IMR-90 (cell line): ENCODE measurements around the gene SLC2A6. TPM values are rescaled to one million over a fixed set of nuclear protein-coding genes. Genes with fewer than 3 reads are reported as not detected.

ENCODE experiments used
- BHLHE40 ChIP-seq: fragments of 150-350 bp; IDR thresholded peaks from 2 replicates; pipeline ENCODE4 v1.6.1; 2016; ENCODE audit warnings: mild to moderate bottlenecking, low read depth, low read length
- NFE2L2 ChIP-seq: fragments of 150-350 bp; IDR thresholded peaks from 2 replicates; pipeline ENCODE4 v1.6.1; 2016; ENCODE audit warnings: low read depth, mild to moderate bottlenecking, low read length
- RFX5 ChIP-seq: IDR thresholded peaks from 2 replicates; pipeline ENCODE4 v1.8.0; 2012; ENCODE audit warnings: low read depth, mild to moderate bottlenecking, low read length, moderate library complexity
- polyA plus RNA-seq, 3 experiments: library from polyadenylated mRNA; depleted of rRNA; stranded (reverse); fragments of >200 nt; gene quantifications; 2 replicates each; pipeline ENCODE4 v1.2.3, GENCODE V29; 2012; ENCODE audit warnings: low replicate concordance in 1 of 3
- total RNA-seq: library from RNA; depleted of rRNA; stranded (reverse); fragments of >200 nt; gene quantifications from 2 replicates; pipeline ENCODE4 v1.2.3, GENCODE V29; 2012; rRNA removed

Gene SLC2A6
- total and polyA plus RNA-seq, 2 of the 4 experiments (the other 2 are of a cell fraction): 2.9 to 8.5 TPM

DNA sequence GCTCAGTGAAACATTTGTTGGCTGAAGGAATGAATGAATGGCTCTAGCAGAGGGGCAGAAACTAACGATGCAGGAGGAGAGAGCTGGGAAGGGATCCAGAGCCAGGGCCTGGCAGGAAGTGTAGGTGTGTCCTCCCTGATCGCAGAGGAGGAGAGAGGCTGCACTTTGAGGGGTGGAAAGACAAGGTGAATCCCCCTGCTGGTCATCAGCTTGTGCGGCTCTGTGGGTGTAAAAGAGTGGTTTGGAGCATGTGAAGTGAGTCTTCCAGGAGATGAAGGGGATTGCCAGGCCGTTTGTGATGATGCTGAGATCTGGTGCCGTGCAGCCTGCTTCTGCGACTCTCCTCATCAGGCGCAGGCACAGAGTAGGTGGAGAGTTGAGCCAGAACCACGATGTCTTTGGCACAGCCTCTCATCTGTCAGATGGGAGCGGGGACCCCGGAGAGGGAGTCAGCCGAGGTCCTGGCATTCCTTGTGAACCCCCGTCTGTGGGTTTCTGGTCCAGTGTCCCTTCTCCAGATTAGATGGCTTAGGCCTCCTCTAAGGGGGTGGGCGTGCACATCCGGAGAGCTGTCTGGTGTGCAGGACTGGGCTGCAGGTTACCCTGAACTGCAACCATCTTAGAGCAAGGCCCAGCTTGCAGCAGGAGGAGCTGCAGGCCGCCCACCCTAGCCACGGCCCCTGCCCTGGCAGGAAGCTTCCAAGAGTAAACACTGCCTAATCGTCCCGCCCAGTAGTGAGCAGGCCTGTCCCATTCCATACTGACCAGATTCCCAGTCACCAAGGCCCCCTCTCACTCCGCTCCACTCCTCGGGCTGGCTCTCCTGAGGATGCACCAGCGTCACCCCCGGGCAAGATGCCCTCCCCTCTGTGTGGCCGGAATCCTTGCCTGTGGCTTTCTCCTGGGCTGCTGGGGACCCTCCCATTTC is 57.0 kb downstream of the SLC2A6 start, which contains the start of gene ADAMTS13 (continued):
- no peak for TF ChIP-seq NFE2L2
- no peak for TF ChIP-seq BHLHE40
- no peak for TF ChIP-seq RFX5

Other genes starting within 250 kb of the SLC2A6 start
- gene ABO, start 203.9 kb downstream of the SLC2A6 start, total RNA-seq: not detected in 2 replicates
- not detected in 2 replicates for gene ABO, start 203.9 kb downstream of the SLC2A6 start, polyA plus RNA-seq (2012; rRNA removed)
- gene SURF6, start 142.9 kb downstream of the SLC2A6 start, total RNA-seq: 6.1 and 6.4 TPM in 2 replicates
- gene SURF6, start 142.9 kb downstream of the SLC2A6 start, polyA plus RNA-seq (2012; rRNA removed): 12.8 and 17.2 TPM in 2 replicates
- 6.9 and 7.9 TPM in 2 replicates for gene MED22, start 131.0 kb downstream of the SLC2A6 start, total RNA-seq
- 28.3 and 32.9 TPM in 2 replicates for gene MED22, start 131.0 kb downstream of the SLC2A6 start, polyA plus RNA-seq (2012; rRNA removed)
- gene RPL7A, start 130.9 kb downstream of the SLC2A6 start, total RNA-seq: 3,220 TPM in 2 replicates
- 4,034 and 4,096 TPM in 2 replicates for gene RPL7A, start 130.9 kb downstream of the SLC2A6 start, polyA plus RNA-seq (2012; rRNA removed)
- 10.3 and 15.1 TPM in 2 replicates for gene SURF1, start 122.6 kb downstream of the SLC2A6 start, total RNA-seq
- gene SURF1, start 122.6 kb downstream of the SLC2A6 start, polyA plus RNA-seq (2012; rRNA removed): 23.4 and 24.5 TPM in 2 replicates
- gene SURF2, start 122.5 kb downstream of the SLC2A6 start, total RNA-seq: 9.9 and 12.5 TPM in 2 replicates
- 16.3 and 21.8 TPM in 2 replicates for gene SURF2, start 122.5 kb downstream of the SLC2A6 start, polyA plus RNA-seq (2012; rRNA removed)
- gene SURF4, start 103.0 kb downstream of the SLC2A6 start, total RNA-seq: 512 and 532 TPM in 2 replicates
- gene SURF4, start 103.0 kb downstream of the SLC2A6 start, polyA plus RNA-seq (2012; rRNA removed): 293 and 307 TPM in 2 replicates
- gene STKLD1, start 102.7 kb downstream of the SLC2A6 start, total RNA-seq: 0.28 and 0.54 TPM in 2 replicates
- gene STKLD1, start 102.7 kb downstream of the SLC2A6 start, polyA plus RNA-seq (2012; rRNA removed): 0.65 and 0.69 TPM in 2 replicates
- gene REXO4, start 61.1 kb downstream of the SLC2A6 start, total RNA-seq: 16.1 and 18.3 TPM in 2 replicates
- 21.8 and 23.1 TPM in 2 replicates for gene REXO4, start 61.1 kb downstream of the SLC2A6 start, polyA plus RNA-seq (2012; rRNA removed)
- under 0.01 and 0.18 TPM in 2 replicates for gene ADAMTS13, start 56.7 kb downstream of the SLC2A6 start, total RNA-seq
- gene ADAMTS13, start 56.7 kb downstream of the SLC2A6 start, polyA plus RNA-seq (2012; rRNA removed): 2.8 and 3.1 TPM in 2 replicates
- gene CACFD1, start 19.1 kb downstream of the SLC2A6 start, total RNA-seq: 1.9 and 2.0 TPM in 2 replicates
- 5.9 and 6.6 TPM in 2 replicates for gene CACFD1, start 19.1 kb downstream of the SLC2A6 start, polyA plus RNA-seq (2012; rRNA removed)
- not detected in 2 replicates for gene MYMK, start 45.9 kb upstream of the SLC2A6 start, total RNA-seq
- gene MYMK, start 45.9 kb upstream of the SLC2A6 start, polyA plus RNA-seq (2012; rRNA removed): not detected in 2 replicates
- not detected in 2 replicates for gene ADAMTSL2, start 55.6 kb upstream of the SLC2A6 start, total RNA-seq
- not detected in 2 replicates for gene ADAMTSL2, start 55.6 kb upstream of the SLC2A6 start, polyA plus RNA-seq (2012; rRNA removed)
- gene FAM163B, start 130.3 kb upstream of the SLC2A6 start, total RNA-seq: not detected in 2 replicates
- gene FAM163B, start 130.3 kb upstream of the SLC2A6 start, polyA plus RNA-seq (2012; rRNA removed): not detected in 2 replicates
- not detected in 2 replicates for gene DBH, start 157.3 kb upstream of the SLC2A6 start, total RNA-seq
- not detected in 2 replicates for gene DBH, start 157.3 kb upstream of the SLC2A6 start, polyA plus RNA-seq (2012; rRNA removed)